Brain pericyte (primary cell): ENCODE measurements around the gene CUTC.

Experiments used
- DNase-seq: peaks from one replicate; pipeline ENCODE4 v3.0.0-alpha.2; 2012; ENCODE audit warnings: low read depth, low spot score

Gene CUTC

DNA sequence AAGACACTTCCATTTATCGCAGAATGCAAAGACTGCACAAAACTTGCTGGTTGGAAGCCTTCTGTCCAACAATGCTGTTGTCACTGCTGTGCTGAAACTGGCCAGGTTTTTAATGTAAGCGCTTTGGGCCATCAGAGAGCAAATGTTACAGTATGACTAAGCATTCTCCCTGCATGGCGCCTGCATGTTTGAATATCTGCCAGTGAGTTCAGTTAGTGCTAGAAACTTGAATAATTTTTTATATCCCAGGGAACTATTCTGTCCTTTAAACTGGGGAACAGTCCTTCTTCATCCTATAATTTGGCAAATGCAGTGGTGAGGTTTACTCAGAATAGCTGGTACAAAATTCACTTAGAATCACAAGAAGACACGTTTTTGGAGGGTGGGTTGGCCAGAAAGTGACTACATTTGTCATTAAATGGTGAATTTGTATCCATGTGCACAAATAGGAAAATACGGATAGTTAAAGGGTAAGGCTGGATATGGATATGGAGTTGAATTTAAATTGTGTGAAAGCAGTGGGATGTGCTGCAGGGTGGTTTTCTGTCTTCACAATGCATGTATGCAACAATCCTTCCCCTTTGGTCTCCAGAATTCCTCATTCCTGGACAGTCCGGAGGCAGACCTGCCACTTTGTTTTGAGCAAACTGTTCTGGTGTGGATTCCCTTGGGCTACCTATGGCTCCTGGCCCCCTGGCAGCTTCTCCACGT, 52.1 kb downstream of the CUTC start:
- peak; percentile 73 for DNase-seq

DNA sequence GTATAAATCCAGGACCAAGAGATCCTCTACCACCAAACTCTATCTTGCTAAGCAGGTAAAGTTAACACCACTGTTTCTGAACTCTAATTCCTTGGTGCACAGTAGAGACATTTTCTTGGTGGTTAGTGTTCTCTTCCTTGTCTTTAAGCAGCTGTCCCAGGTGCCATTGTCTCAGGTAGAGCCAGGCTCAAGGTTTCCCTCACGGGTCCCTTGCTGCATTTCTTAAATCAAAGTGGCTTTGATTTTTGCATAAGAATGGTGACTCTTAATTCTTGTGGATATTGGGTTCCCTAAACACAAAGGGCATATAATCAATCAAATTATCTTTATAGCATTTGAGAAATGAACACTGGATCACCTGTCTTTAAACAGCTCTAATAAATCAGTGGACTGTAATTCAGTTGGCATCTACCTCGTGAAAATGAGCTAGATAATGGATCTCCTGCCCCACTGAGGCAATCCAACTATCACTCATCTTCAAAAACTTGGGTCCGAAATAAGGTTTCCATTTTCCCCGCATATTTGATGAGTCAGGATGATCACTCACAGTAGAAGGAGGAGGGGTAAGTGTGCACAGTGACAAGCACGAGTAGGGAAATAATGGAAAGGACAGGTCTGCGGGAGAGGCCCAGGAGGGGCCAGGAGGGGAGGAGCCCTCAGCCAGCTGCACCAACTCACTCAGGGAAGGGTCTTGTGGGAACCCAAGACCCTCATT, 52.9 kb downstream of the CUTC start:
- DNase-seq, result no peak

DNA sequence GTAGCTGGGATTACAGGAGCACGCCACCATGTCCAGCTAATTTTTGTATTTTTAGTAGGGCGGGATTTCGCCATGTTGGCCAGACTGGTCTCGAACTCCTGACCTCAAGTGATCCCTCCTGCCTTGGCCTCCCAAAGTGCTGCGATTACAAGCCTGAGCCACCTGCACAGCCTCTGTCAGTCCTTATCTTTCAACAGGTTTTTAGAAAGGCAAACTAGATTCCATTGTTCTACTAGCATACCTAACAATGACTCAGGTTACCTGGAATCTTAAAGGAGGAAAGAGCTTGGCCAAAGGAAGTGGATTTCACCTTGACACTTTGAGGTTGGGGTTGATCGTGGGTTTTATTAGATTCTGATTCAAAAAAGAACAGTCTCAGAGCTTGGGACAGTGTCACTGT, 53.6 kb downstream of the CUTC start:
- no peak for DNase-seq

GRCh38 chr10:99787311-99787710, 55.3 kb downstream of the CUTC start:
- no peak for DNase-seq

GRCh38 chr10:99787782-99788445, 55.9 kb downstream of the CUTC start:
- no peak for DNase-seq

GRCh38 chr10:99788598-99789256, 56.7 kb downstream of the CUTC start:
- DNase-seq, result no peak

GRCh38 chr10:99791831-99792230, 59.8 kb downstream of the CUTC start:
- DNase-seq, result no peak

DNA sequence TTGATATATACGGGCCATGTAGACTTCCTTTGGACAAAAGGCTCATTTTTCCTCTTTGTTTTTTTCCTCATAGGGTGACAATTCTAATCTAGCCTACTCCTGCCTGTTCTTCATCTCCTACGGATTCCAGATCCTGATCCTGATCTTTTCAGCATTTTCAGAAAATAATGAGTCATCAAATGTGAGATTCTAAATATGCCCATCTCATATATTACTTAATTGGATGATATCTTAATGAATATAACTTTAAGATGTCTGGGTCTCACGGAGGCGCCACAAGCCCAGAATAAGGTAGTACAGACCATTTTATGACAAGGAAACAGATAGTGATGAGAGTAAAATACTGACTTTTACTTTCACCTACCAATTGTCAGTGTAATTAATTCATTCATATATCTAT, 61.8 kb downstream of the CUTC start:
- no peak for DNase-seq

DNA sequence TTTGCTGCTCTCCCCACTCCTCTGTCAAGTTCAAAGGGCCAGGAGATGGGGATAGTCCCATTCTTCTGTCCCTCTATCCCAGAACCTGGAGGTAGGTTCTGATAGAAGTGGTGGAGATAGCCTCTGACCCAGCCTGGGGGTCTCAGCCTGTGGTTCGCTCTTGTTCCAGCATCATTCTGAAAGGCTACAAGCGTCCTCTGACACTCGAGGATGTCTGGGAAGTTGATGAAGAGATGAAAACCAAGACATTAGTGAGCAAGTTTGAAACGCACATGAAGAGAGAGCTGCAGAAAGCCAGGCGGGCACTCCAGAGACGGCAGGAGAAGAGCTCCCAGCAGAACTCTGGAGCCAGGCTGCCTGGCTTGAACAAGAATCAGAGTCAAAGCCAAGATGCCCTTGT, 64.9 kb downstream of the CUTC start:
- DNase-seq, result no peak

- no peak for DNase-seq
These were observed 66.0 kb downstream of the CUTC start for GRCh38 chr10:99798031-99798430.

DNA sequence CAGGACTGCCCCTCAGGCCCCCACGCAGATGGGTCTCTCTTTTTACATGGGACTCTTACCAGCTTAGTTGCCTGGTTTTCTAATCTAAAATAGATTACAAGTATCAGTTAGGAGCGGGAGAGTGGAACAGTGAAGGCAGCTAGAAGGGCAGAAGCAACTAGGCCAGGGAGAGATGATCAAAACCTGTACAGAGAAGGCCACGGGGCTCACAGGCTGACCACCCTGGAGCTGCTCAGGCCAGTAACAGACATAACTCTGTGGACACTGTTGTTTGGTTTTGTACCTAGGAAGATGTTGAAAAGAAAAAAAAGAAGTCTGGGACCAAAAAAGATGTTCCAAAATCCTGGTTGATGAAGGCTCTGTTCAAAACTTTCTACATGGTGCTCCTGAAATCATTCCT, 66.9 kb downstream of the CUTC start:
- DNase-seq, result no peak

GRCh38 chr10:99799613-99800012, 67.6 kb downstream of the CUTC start:
- no peak for DNase-seq

DNA sequence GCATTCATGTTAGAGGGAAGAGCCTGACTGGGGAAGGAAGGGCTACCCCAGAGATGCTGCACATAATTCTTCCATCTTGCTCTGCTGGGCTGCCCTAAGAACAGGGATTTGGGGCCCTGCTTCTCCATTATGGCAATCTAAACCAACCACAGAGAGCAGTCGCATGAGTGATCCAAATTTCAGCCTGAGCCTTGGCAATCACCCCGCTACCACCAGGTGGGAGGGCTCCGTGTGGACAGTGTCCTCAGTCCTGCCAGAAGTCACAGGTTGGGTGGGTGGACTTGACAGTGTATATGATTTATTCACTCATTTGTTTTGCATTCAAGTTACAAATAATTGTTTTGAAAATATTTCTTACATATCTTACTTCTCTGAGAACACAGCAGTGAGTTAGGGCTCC, 72.4 kb downstream of the CUTC start:
- DNase-seq, result no peak

DNA sequence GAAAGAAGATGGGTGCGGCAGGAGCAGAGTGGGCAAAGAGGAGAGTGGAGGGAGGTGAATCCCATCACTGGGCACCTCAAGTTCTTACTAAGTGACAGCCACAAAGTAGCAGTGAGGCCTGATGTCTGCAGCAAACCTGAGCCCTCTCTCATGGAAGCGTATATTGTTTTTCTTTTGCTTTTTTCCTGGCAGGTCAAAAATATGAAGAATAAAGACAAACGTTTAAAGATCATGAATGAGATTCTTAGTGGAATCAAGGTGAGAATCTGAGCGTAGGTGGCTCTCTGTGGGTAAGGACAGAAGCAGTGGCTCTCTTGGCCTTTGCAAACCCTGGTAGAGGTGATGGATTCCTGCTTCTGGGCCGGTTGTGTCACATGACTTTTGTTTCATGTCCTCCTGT, 73.2 kb downstream of the CUTC start:
- no peak for DNase-seq
